T-helper 2 cell treated with Interferon-gamma antibody and Interleukin-4, amounts not matched to agents 100 ng/mL and 5 ng/mL, for 36 hours (primary cell): ENCODE results near the gene C9orf78. TPM values are rescaled to one million over a fixed set of nuclear protein-coding genes. Genes with fewer than 3 reads are reported as not detected.

ENCODE experiments used
- intact Hi-C: fragments of 100-400 bp; cut with micrococcal nuclease; formaldehyde crosslinking; loops from one replicate; pipeline ENCODE4 v1.15.1; 2023
- total RNA-seq: library from RNA; stranded (reverse); gene quantifications from 2 replicates; pipeline ENCODE4 v1.2.3, GENCODE V29; 2022

The C9orf78 gene
- total RNA-seq, 1 donor from 2014 or later = 73.7 TPM

- intact Hi-C loops = no loop called here
Observed at GRCh38 chr9:129848712-129849441, 13.8 kb upstream of the C9orf78 start.

- intact Hi-C loops = no loop called here
Observed at GRCh38 chr9:129845373-129845772, 10.3 kb upstream of the C9orf78 start.

GRCh38 chr9:129841071-129841470 is 6.0 kb upstream of the C9orf78 start:
- intact Hi-C loops = no loop called here

GRCh38 chr9:129840034-129840433 is 5.0 kb upstream of the C9orf78 start:
- intact Hi-C loops = no loop called here

GRCh38 chr9:129839324-129840023 is 4.4 kb upstream of the C9orf78 start:
- intact Hi-C loops = no loop called here

GRCh38 chr9:129838707-129839259 is 3.7 kb upstream of the C9orf78 start:
- intact Hi-C loops = no loop called here

- intact Hi-C loops = no loop called here
Observed at GRCh38 chr9:129836311-129837007, 1.4 kb upstream of the C9orf78 start.

GRCh38 chr9:129835860-129836223 is 767 bp upstream of the C9orf78 start:
- intact Hi-C loops = loop anchor here (1.0 to 2.0 kb wide), 5 partner anchors 12 to 48 kb away; partner anchors contain the start of genes TOR1A and TOR1B

GRCh38 chr9:129834489-129835127 is 467 bp downstream of the C9orf78 start:
- intact Hi-C loops = loop anchor here (1.0 to 2.0 kb wide), 5 partner anchors 10 to 50 kb away; partner anchors contain the start of genes TOR1A and TOR1B

- intact Hi-C loops = no loop called here
Observed at GRCh38 chr9:129832982-129833381, 2.1 kb downstream of the C9orf78 start.

- intact Hi-C loops = no loop called here
Observed at GRCh38 chr9:129828969-129829368, 6.1 kb downstream of the C9orf78 start.

- intact Hi-C loops = no loop called here
Observed at GRCh38 chr9:129828051-129828450, 7.0 kb downstream of the C9orf78 start.

GRCh38 chr9:129826759-129827158 is 8.3 kb downstream of the C9orf78 start:
- intact Hi-C loops = no loop called here

- intact Hi-C loops = no loop called here
Observed at GRCh38 chr9:129826344-129826743, 8.7 kb downstream of the C9orf78 start.

GRCh38 chr9:129823935-129824601 is 11.0 kb downstream of the C9orf78 start, which contains the start of gene TOR1A:
TSS of gene TOR1A (minus strand) at chr9:129824136. CDS start at chr9:129824085, 51 bp downstream.
- intact Hi-C loops = loop anchor here (1.0 to 5.0 kb wide), 4 partner anchors 11 to 61 kb away; partner anchors contain the start of genes C9orf78, TOR1B and USP20

- intact Hi-C loops = loop anchor here (5.0 kb wide), 1 partner anchor 44 kb away; no protein-coding TSS in a partner anchor
Observed at GRCh38 chr9:129823542-129823934, 11.5 kb downstream of the C9orf78 start.

GRCh38 chr9:129822898-129823541 is 12.1 kb downstream of the C9orf78 start:
- intact Hi-C loops = loop anchor here (5.0 kb wide), 1 partner anchor 44 kb away; no protein-coding TSS in a partner anchor

- intact Hi-C loops = no loop called here
Observed at GRCh38 chr9:129816501-129817435, 18.3 kb downstream of the C9orf78 start.

GRCh38 chr9:129815278-129815677 is 19.8 kb downstream of the C9orf78 start:
- intact Hi-C loops = no loop called here
